Measurements from ENCODE around the gene SLC9A7.

SLC9A7 gene

GRCh38 chrX:46649421-46650260 lies 109.3 kb downstream of the SLC9A7 start:
- no peak for DNase-seq (ENCODE audit: low read depth in 2 of 2)

DNA sequence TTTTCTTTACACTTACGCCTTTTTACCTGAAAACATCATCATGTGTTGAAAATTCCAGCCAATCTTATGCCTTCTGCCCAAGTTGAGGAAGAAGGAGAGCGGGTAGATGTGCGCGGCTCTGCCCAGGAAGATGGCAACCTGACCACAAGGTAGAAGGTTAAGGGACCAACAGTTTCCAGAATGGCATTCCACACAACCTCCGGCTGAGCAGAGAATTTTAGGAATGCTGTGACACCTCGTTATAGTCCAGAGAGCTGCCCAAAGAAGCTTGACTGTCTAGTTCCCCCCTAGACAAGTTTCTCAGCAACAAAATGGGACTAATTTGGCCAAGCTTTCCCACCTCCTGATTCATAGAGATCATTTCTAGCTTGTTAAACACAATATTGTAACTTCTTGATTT lies 110.3 kb downstream of the SLC9A7 start:
- no peak for DNase-seq (ENCODE audit: low read depth in 2 of 2)

DNA sequence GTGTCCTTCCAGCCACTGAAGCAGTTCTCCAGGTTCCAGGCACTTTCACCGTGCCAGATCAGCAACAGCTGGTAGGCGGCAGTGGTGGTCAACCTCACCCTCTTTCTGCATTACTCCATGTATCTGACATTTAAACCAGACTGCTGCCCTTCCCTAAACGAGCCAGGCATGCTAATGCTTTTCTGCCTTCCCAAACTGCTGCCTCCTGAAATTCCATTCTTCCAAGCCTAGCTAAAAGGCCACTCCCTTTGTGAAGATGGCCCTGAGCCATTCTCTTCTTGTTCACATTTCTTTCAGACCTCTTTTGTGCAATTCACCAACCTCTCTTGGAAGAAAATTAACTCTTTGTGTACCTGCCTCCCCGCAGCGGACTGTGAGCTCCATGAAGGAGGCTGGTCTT lies 111.7 kb downstream of the SLC9A7 start:
- no peak for DNase-seq (ENCODE audit: low read depth in 2 of 2)

DNA sequence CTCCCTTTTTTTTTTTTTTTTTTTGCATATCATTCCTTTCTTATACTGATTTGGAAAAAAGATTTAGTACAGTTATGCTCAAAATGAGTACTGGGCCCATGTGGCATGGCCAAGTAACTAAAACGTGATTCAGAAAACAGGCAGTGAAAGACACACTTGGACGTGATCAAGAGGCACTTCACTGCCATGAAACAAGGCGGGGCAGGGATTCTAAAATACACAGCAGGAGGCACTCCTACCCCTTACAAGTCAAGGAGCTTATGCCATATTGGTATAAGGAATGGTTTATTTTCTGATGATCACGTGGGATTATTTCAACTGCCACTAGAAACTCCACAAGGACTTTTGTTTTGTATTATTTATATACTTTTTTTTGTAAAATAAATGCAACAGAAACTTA lies 113.3 kb downstream of the SLC9A7 start:
- DNase-seq (ENCODE audit: low read depth in 2 of 2), result no peak

DNA sequence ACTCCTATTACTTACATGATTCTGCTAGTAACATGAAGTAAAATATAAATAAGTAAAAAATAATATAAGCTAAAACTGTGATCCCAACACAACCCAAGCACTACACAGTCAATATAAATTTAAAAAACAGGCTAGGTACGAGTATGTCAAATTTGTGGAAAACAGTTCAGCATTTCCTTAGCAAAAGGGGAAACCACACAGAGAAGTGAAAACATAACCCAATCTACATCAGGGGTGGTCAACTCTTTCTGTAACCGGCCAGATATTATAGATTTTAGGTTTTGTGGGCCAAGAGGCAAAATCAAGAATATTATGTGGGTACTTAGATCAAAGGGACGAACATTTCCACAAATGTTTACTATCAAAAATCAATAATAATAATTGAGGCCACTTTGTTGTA lies 115.3 kb downstream of the SLC9A7 start:
- DNase-seq (ENCODE audit: low read depth in 2 of 2), result no peak

DNA sequence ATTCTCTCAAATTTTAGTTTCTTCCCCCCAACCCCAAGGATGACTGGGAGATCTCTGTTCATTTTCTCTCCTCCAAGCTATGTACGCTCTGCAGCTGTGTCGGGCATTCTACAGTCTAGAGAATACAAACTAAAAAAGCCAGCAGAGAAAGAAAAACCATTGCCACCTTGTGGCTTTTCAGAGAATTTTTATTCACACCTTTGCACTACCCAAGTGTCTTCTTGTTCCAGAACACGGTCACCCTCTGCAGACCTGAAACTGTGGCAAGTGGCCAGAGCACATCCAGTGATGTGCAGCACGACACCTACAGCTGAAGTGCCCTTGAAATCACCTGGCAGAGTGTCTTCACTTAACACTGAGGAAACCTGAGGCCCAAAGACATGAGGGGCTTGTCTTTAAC lies 116.8 kb downstream of the SLC9A7 start:
- no peak for DNase-seq (ENCODE audit: low read depth in 2 of 2)

GRCh38 chrX:46637938-46638337 lies 121.0 kb downstream of the SLC9A7 start:
- DNase-seq (ENCODE audit: low read depth in 2 of 2), result no peak

- DNase-seq (ENCODE audit: low read depth in 2 of 2), result no peak
Measured at GRCh38 chrX:46636223-46636622, 122.7 kb downstream of the SLC9A7 start.

- no peak for DNase-seq (ENCODE audit: low read depth in 2 of 2)
Measured at GRCh38 chrX:46635186-46635585, 123.7 kb downstream of the SLC9A7 start.

- DNase-seq (ENCODE audit: low read depth in 2 of 2), result no peak
Measured at GRCh38 chrX:46634577-46634976, 124.3 kb downstream of the SLC9A7 start.

DNA sequence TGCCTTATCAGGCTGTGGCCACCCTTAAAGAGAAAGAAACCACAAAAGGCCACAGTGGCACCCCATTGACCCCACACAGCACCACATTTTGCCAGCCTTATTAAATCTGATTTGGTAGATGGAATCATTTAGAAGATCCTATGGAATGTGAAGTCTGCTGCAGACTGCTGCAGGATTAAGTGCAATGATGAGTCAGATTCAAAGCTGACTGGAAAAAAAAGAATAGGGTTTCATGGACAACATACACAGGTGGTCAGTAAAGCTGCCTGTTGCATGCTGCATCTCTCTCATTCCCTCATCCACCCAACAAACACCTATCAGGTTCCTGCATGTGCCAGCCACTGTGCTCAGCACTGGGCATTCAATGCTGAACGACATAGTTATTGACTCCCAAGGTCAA lies 128.8 kb downstream of the SLC9A7 start:
- no peak for DNase-seq (ENCODE audit: low read depth in 2 of 2)

DNA sequence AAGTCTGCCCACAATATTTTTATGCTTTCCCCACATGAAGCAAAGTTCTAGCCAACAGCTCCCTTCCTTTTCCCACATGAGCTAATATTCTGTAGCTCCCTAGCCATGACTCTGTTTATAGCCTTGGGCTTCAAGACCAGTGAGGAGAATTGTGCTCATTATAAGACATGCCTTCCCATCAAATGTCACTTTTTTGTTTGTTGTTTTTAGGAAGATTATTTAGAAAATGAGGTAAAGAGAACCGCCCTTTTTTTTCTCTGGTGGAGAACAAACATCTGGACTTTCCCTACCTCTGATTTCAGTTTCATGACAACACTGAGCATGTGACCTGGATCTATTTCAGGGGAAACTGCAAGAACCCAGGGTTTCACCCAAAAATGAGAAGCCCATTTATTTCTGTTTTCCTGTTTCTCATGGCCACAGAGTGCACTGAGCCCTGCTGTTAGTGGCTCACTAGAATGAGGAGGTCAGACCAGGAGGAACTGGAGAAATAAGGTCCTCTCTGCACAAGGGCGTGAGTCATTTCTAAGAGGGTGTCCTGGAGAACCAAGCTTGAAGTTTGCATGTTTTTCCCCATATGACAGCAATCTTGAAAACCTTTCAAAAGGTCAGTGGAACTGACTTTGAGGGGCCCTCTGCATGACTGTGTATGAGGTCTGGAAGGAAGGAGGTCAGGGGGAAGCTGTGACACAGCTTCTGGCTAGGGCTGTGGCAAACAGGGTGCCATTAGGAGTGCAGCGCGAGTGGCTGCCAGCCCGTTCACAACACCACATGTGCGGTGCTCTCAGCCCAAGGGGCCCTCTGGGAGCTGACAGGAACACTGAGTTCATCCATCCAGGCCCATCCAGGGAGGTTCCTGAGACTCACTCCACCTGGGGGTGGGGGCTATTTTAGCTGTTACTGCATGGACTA lies 130.2 kb downstream of the SLC9A7 start:
- DNase-seq (ENCODE audit: low read depth in 2 of 2), result no peak

DNA sequence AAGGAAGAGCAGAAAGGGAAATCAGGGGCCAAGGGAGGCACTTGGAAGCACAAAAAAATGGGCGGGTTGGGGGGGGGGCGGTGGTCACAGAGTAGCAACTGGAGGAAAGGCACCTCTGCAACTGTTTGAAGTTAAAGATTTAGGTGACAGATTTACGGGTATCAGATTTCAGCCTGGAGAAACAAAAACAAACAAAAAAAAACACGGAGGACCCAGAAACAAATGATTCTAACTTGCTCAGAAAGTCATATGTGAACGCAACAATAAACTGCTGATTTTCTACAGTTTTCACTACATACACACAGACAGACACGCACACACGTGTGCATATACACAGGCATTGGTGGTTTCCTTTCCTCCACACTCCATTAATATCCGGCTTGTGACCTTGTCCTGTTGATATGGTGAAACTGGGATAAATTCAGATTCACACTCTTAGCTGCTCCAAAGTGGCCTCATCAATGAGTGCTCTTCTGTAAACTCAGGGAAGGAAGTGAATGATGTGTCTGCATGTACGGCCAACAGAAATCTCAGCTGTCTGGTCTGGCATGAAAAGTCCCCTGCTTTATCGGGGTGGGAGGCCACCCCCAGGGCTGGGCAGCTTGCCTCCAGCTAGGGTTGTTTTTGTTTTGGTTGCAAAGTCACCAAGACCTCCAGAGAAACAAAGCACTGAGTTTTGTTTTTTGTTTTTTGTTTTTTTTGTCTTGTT lies 131.1 kb downstream of the SLC9A7 start:
- DNase-seq (ENCODE audit: low read depth in 2 of 2), result no peak

DNA sequence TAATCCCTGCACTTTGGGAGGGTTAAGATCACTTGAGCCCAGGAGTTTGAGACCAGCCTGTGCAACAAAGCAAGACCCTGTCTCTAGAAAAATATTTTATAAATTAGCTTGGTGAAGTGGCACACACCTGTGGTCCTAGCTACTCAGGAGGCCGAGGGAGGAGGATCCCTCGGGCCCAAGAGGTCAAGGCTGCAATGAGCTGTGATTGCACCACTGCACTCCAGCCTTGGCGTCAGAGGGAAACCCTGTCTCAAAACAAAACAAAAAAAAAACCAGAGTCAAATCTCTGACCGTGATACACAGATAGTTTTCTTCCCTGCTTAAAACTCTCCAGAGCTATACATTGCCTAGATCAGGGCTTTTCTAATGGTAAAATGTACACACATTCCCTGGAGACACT lies 131.9 kb downstream of the SLC9A7 start:
- DNase-seq (ENCODE audit: low read depth in 2 of 2), result no peak

GRCh38 chrX:46626566-46626965 lies 132.4 kb downstream of the SLC9A7 start:
- DNase-seq (ENCODE audit: low read depth in 2 of 2), result no peak

DNA sequence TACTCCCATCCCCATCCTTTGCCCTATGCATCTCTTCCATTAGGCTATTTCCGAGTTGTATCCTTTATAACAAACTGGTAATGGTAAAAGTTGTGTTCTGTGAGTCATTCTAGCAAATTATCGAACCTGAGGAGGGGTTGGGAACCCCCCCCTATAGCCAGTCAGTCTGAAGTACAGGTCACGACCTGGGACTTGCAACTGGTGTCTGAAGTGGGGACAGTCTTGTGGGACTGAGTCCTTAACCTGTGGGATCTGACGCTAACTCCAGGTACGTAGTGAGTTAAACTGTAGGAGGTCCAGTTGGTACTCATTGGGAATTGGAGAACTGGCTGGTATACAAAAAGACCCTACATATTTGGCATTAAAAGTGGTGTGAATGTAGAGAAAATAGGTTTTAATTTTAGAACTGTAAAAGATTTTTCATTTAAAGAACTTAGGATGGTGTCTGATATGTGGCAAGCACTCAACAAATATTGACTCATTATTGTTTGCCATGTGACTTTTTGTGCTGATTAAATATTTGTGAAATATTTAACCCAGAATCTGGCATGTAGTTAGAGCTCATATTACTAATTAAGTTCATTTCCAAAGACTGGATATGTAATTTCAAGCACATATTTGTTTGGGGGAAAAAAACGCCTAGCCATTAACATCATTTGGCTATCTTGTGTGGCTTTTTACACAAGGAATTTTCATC lies 134.7 kb downstream of the SLC9A7 start:
- DNase-seq (ENCODE audit: low read depth in 2 of 2), result no peak

DNA sequence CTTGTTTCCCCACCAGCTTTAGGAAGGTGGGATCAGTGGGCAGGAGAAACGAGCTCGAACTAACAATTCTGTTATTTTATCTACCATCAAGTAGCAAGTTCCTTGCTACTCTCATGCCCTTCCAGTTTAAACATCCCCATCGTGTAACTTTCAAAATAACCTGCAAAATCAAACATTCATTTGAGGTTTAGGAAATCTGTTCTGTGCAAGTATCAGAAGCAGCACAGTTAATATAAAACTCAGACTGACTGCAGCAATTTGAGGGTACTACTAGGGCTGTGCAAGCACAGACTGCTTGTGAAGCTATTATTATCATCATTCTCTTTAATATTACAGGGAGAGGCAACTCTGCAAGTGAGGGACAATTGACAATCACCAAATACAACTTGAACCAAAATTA lies 137.3 kb downstream of the SLC9A7 start:
- no peak for DNase-seq (ENCODE audit: low read depth in 2 of 2)

DNA sequence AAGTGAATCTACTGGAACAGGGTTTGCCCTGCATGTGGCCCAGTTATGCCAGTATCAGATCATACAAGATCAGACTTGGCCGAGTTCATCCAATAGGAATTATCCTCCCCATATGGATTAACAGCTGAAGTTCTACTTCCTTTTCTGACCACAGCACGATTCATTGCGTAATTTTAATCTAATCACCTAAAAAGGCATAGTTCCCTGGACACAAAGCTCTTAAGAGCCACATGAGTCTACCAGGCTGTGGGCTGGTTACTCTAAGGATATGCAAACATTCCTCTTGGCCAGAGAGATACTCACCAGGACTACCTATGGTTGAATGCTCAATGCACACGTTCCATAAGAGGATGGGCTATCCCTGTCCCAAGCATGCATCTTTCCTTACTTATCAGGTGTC lies 138.4 kb downstream of the SLC9A7 start:
- DNase-seq (ENCODE audit: low read depth in 2 of 2), result no peak

- no peak for DNase-seq (ENCODE audit: low read depth in 2 of 2)
Measured at GRCh38 chrX:46618947-46619346, 140.0 kb downstream of the SLC9A7 start.

DNA sequence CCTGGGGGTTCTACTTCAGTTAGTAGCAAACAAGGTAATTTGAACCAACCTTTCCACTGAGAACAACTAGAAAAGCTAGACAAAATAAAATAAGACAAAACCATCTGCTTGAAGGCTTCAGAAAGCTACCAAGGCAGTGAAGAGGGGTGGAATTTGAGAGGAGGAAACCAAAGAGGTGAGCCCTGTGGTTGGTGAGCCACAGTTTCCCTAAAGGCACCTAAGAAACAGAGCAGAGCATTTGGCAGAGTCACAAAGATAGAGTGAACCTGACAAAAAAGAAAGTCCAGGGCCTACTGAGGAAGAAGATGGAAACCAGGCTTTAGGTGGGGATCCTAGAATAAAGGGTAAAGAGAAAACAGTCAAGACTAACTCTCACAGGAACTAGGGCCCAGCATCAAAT lies 141.0 kb downstream of the SLC9A7 start:
- DNase-seq (ENCODE audit: low read depth in 2 of 2), result no peak

GRCh38 chrX:46611658-46612362 lies 147.1 kb downstream of the SLC9A7 start:
- DNase-seq (ENCODE audit: low read depth in 2 of 2), result no peak
